Tibial nerve (tissue), 4 donors: ENCODE data around the gene HPSE2.

ENCODE experiments used
- CTCF ChIP-seq, 5 experiments: fragments of 200-600 bp in 3 of 5; fragments of 450-650 bp in 2 of 5; sonication (generic) in 3 of 5; IDR thresholded peaks; one replicate each; pipeline ENCODE4 v1.5.1; 2016 to 2019; ENCODE audit warnings: antibody characterized with exemption in 5 of 5, mild to moderate bottlenecking in 3 of 5, moderate library complexity in 2 of 5
- EP300 ChIP-seq, 2 donors: sonication (generic); formaldehyde crosslinking; IDR thresholded peaks; one replicate each; pipeline ENCODE4 v1.6.1; 2017; ENCODE audit warnings: antibody characterized with exemption in 2 of 2, mild to moderate bottlenecking in 1 of 2
- POLR2A ChIP-seq, 2 donors: fragments of 450-650 bp; IDR thresholded peaks; one replicate each; pipeline ENCODE4 v1.6.1; 2017; ENCODE audit warnings: antibody characterized with exemption in 2 of 2, mild to moderate bottlenecking in 2 of 2, moderate library complexity in 2 of 2

GRCh38 chr10:99041468-99041867, 194.2 kb downstream of the HPSE2 start:
- TF ChIP-seq CTCF (IDR thresholded peaks at IDR 0.05) (no peak), POLR2A (IDR thresholded peaks at IDR 0.05) (no peak), EP300 (IDR thresholded peaks at IDR 0.05) (no peak)
